Tibial nerve (tissue), 4 donors: ENCODE measurements around the gene UNG. TPM values are rescaled to one million over a fixed set of nuclear protein-coding genes. Genes with fewer than 3 reads are reported as not detected.

ENCODE experiments used
- DNase-seq, 2 donors: peaks; one replicate each; pipeline ENCODE4 v3.0.0-alpha.2; 2019; ENCODE audit warnings: low spot score in 2 of 2
- H3K27ac ChIP-seq, 4 donors: fragments of 200-600 bp; sonication (generic) in 3 of 4; one replicate each; pipeline ENCODE4 v1.5.1; 2017 to 2019; ENCODE audit warnings: mild to moderate bottlenecking in 1 of 4
- H3K27me3 ChIP-seq, 2 donors: fragments of 200-600 bp; sonication (generic) in 1 of 2; one replicate each; pipeline versions ENCODE4 v1.5.1 to v1.6.0; 2017 to 2019
- H3K36me3 ChIP-seq, 3 donors: fragments of 200-600 bp; sonication (generic); one replicate each; pipeline ENCODE4 v1.5.1; 2018 to 2019
- H3K4me1 ChIP-seq, 4 donors: fragments of 200-600 bp; sonication (generic) in 3 of 4; one replicate each; pipeline ENCODE4 v1.5.1; 2017 to 2019
- H3K4me3 ChIP-seq, 4 donors: fragments of 200-600 bp; sonication (generic) in 3 of 4; one replicate each; pipeline ENCODE4 v1.5.1; 2017 to 2019; ENCODE audit warnings: mild to moderate bottlenecking in 1 of 4, moderate library complexity in 1 of 4
- H3K9me3 ChIP-seq, 4 donors: fragments of 200-600 bp; sonication (generic) in 3 of 4; one replicate each; pipeline ENCODE4 v1.5.1; 2017 to 2019
- EP300 ChIP-seq, 2 donors: sonication (generic); formaldehyde crosslinking; IDR thresholded peaks; one replicate each; pipeline ENCODE4 v1.6.1; 2017; ENCODE audit warnings: antibody characterized with exemption in 2 of 2, mild to moderate bottlenecking in 1 of 2
- POLR2A ChIP-seq, 2 donors: fragments of 450-650 bp; IDR thresholded peaks; one replicate each; pipeline ENCODE4 v1.6.1; 2017; ENCODE audit warnings: antibody characterized with exemption in 2 of 2, mild to moderate bottlenecking in 2 of 2, moderate library complexity in 2 of 2
- WGBS, 2 donors: methylation state at CpG; one replicate each; pipeline ENCODE4 v1.1.5; 2018; 5-methylcytosine and 5-hydroxymethylcytosine counted together
- small RNA-seq: library from RNA; depleted of rRNA; stranded (forward); fragments of <200 nt; gene quantifications from one replicate; pipeline ENCODE3, GENCODE V24; 2016
- total RNA-seq, 4 donors: library from RNA; depleted of rRNA; stranded (reverse); fragments of >200 nt; gene quantifications; one replicate each; pipeline ENCODE4 v1.1.0, GENCODE V29; 2016
- TF ChIP-seq, protein P1 (sequence below), 5 experiments: fragments of 200-600 bp in 3 of 5; fragments of 450-650 bp in 2 of 5; sonication (generic) in 3 of 5; IDR thresholded peaks; one replicate each; pipeline ENCODE4 v1.5.1; 2016 to 2019; ENCODE audit warnings: antibody characterized with exemption in 5 of 5, mild to moderate bottlenecking in 3 of 5, moderate library complexity in 2 of 5

UNG gene
- total RNA-seq, 4 donors from 2014 or later: 17.4 to 26.9 (median 21.3) TPM

DNA sequence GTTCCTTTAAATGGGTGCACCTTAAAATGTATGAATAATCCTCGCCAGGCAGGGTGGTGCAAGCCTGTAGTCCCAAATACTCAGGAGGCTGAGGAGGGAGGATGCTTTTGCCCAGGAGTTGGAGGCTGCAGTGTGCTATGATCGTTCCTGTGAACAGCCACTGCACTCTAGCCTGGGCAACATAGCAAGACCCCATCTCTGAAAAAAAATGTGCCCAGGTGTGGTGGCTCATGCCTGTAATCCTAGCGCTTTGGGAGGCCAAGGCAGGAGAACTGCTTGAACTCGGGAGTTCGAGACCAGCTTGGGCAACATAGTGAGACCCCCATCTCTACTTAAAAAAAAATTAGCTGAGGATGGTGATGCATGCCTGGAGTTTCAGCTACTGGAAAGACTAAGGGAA is 58.6 kb downstream of the UNG start:
- no peaks in the 10 kb centered on the region for H3K27me3 ChIP-seq
- WGBS, 2 donors: 98 to 100% methylated on average over 5 of the region's 5 CpGs
- H3K36me3 ChIP-seq: no peaks in the 10 kb centered on the region
- DNase-seq: no peak
- H3K27ac ChIP-seq: peak overlapping the region; percentile 23 to 95 (median 71)
- TF ChIP-seq POLR2A (IDR thresholded peaks at IDR 0.05) (no peak), EP300 (IDR thresholded peaks at IDR 0.05) (no peak)
- TF ChIP-seq, protein P1, sequence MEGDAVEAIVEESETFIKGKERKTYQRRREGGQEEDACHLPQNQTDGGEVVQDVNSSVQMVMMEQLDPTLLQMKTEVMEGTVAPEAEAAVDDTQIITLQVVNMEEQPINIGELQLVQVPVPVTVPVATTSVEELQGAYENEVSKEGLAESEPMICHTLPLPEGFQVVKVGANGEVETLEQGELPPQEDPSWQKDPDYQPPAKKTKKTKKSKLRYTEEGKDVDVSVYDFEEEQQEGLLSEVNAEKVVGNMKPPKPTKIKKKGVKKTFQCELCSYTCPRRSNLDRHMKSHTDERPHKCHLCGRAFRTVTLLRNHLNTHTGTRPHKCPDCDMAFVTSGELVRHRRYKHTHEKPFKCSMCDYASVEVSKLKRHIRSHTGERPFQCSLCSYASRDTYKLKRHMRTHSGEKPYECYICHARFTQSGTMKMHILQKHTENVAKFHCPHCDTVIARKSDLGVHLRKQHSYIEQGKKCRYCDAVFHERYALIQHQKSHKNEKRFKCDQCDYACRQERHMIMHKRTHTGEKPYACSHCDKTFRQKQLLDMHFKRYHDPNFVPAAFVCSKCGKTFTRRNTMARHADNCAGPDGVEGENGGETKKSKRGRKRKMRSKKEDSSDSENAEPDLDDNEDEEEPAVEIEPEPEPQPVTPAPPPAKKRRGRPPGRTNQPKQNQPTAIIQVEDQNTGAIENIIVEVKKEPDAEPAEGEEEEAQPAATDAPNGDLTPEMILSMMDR (IDR thresholded peaks at IDR 0.05): no peak
- H3K4me3 ChIP-seq: peak overlapping the region in 3 of 4 donors; percentile 6 to 91 (median 65)
- peaks cover 0 to 64% (median 10%) of the 10 kb centered on the region in 4 donors for H3K4me1 ChIP-seq
- no peaks in the 10 kb centered on the region for H3K9me3 ChIP-seq

DNA sequence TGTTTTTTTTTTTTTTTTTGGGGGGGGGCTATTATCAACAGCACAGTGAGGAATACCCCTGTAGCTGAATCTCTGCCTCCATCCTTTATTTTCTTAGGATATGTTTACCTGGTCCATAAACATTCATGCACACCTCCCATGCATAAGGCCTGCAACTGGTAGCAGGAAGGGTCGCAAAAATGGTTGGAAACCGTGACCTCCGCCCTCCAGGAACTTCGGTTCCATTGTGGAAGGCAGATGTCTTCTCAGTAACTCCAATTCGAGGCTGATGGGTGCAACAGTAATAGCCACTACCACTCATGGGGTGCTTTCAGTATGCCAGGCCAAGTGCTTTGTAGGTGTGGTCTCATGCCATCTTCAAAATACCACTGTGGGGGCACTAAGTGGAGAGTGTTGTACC is 59.2 kb downstream of the UNG start:
- H3K4me3 ChIP-seq: peak overlapping the region in 1 of 4 donors; percentile 91
- no peaks in the 10 kb centered on the region for H3K27me3 ChIP-seq
- peaks cover 0 to 68% (median 10%) of the 10 kb centered on the region in 4 donors for H3K4me1 ChIP-seq
- H3K36me3 ChIP-seq: no peaks in the 10 kb centered on the region
- no peaks in the 10 kb centered on the region for H3K9me3 ChIP-seq
- 94% methylated on average over 5 of the region's 5 CpGs for WGBS, 2 donors
- TF ChIP-seq EP300 (IDR thresholded peaks at IDR 0.05): no peak
- no peak for TF ChIP-seq POLR2A (IDR thresholded peaks at IDR 0.05)
- TF ChIP-seq, protein P1 (IDR thresholded peaks at IDR 0.05): no peak
- no peak for DNase-seq
- H3K27ac ChIP-seq: peak overlapping the region in 1 of 4 donors; percentile 95

DNA sequence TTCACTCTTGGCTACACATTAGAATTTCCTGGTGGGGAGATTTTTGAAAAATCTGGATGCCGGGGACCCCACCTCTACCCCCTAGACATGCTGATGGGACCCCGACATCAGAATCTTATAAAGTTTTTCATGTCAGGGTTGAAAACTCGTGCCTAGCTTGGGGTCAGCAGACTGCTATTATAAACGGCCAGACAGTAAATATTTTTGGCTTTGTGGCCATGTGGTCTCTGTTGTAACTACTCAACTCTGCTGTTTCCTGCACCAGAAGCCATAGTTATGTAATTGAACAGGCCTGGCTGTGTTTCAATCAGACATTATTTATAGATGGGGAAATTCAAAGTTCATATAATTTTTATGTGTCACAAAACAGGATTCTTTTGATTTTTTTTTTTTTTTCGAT is 60.6 kb downstream of the UNG start:
- Histone ChIP-seq H3K27me3 (no peaks in the 10 kb centered on the region), H3K4me3 (peak overlapping the region in 1 of 4 donors; percentile 91), H3K36me3 (no peaks in the 10 kb centered on the region), H3K27ac (peak overlapping the region in 3 of 4 donors; percentile 0 to 95 (median 75)), H3K9me3 (no peaks in the 10 kb centered on the region), H3K4me1 (peaks cover 0 to 73% (median 10%) of the 10 kb centered on the region in 4 donors)
- WGBS, 2 donors: 28 to 34% methylated on average over 5 of the region's 5 CpGs
- TF ChIP-seq EP300 (IDR thresholded peaks at IDR 0.05): no peak
- TF ChIP-seq, protein P1 (IDR thresholded peaks at IDR 0.05): no peak
- TF ChIP-seq POLR2A (IDR thresholded peaks at IDR 0.05): no peak
- no peak for DNase-seq

DNA sequence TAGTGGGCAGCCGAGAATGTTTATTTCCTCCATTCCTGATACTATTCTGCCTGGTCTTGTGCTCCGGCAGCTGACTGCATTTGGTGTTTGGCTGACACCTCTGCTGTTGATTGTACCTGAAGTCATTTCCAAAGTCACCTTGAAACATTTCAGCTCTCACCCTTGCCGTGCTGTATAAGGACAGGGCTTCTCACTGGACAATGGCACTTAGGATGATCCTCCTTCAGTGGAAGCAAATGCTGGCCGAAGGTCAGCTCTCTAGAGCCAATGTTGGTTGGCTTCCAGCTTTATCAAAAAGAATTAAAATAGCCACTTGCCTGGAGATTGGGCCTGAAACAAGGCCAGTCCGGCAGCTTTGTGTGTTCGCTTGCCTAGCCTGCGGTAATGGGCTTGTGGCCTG is 63.0 kb downstream of the UNG start:
- Histone ChIP-seq H3K4me3 (no peak overlapping the region), H3K27me3 (no peaks in the 10 kb centered on the region), H3K27ac (peak overlapping the region; percentile 26 to 95 (median 68)), H3K4me1 (peaks cover 0 to 60% (median 8%) of the 10 kb centered on the region in 4 donors), H3K36me3 (peaks cover 0 to 23% (median 0%) of the 10 kb centered on the region in 3 donors), H3K9me3 (no peaks in the 10 kb centered on the region)
- TF ChIP-seq, protein P1 (IDR thresholded peaks at IDR 0.05): no peak
- TF ChIP-seq POLR2A (IDR thresholded peaks at IDR 0.05): no peak
- TF ChIP-seq EP300 (IDR thresholded peaks at IDR 0.05): no peak
- no peak for DNase-seq
- 83% methylated on average over 7 of the region's 7 CpGs for WGBS, 2 donors

Small RNA genes within 50 kb of the gene (small RNA-seq; reads per million reads assigned to genes)
- gene RNA5SP372: not detected

Other genes starting within 250 kb of the UNG start
- 10 to 100 TPM; 23.6 to 66.9 (median 28.0) TPM for gene SSH1, start 240.0 kb upstream of the UNG start, total RNA-seq
- not detected for gene DAO, start 217.5 kb upstream of the UNG start, total RNA-seq
- not detected for gene SVOP, start 76.5 kb upstream of the UNG start, total RNA-seq
- 10 to 100 TPM; 12.0 to 38.8 (median 20.8) TPM for gene USP30, start 45.0 kb upstream of the UNG start, total RNA-seq
- 10 to 100 TPM in 3 of 4 donors, 1 to 10 TPM in 1; 9.2 to 41.4 (median 17.5) TPM for gene ALKBH2, start 4.1 kb upstream of the UNG start, total RNA-seq
- gene ACACB, start 19.0 kb downstream of the UNG start, total RNA-seq: 100 to 1,000 TPM; 402 to 560 (median 525) TPM
- gene FOXN4, start 211.7 kb downstream of the UNG start, total RNA-seq: not detected